GM18858 (cell line): ENCODE results near the gene SIRT3.

Source experiments
- ATAC-seq: cut with Tn5 transposase; IDR thresholded peaks from one replicate; pipeline ENCODE4 v1.9.1; 2021; ENCODE audit not compliant: unreplicated experiment

SIRT3 gene

GRCh38 chr11:271319-271715 is 35.2 kb upstream of the SIRT3 start:
- ATAC-seq = no peak

- ATAC-seq = no peak
Measured at GRCh38 chr11:270451-271318, 34.5 kb upstream of the SIRT3 start.

DNA sequence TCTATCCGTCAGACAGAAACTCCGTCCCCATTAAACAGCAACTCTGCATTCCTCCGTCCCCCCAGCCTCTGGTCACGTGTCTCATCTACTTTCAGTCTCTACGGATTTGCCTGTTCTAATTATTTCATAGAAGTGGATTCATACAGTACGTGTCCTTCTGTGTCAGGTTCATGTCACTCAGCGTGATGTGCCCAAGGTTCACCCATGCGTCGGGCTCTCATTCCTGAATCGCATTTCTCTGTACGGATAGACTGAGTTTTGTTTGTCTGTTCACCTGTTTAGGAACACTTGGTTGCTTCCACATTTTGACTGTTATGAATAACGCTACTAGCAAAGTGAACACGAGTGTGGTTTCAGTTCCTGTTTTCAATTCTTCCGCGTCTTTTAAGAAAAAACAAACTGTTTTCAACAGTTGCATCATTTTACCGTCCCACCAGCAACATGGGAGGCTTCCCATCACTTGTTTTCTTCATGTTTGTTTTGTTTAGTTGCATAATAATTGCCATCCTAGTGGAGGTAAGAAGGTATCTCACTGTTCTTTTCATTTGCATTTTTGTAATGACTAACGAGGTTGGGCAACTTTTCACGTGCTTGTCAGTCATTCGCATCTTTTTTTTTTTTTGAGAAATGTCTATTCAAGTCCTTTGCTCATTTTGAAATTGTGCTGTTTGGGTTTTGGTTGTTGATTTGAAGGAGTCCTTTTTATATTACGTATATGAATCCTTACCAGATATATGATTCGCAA is 33.2 kb upstream of the SIRT3 start:
- peak; percentile 64 for ATAC-seq

DNA sequence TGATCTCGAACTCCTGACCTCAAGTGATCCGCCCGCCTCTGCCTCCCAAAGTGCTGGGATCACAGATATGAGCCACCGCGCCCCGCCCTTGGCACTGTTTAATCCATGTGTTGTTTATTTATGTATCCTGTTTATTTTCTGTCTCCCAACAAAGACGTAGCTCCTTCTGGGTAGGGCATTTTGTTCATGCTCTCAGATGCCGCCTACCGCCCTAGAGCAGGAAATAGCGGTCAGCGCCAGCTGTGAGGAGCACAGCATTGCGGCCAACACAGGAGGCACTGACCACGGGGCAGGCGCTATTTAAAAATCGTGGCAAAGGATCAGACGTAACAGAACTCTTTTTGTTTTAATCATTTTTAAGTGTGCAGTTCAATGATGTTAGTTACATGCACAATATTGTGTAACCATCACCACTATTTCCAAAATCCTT is 32.6 kb upstream of the SIRT3 start:
- ATAC-seq = peak; percentile 16

- no peak for ATAC-seq
Measured at GRCh38 chr11:267491-267994, 31.4 kb upstream of the SIRT3 start.

GRCh38 chr11:266676-267439 is 30.7 kb upstream of the SIRT3 start:
- no peak for ATAC-seq

DNA sequence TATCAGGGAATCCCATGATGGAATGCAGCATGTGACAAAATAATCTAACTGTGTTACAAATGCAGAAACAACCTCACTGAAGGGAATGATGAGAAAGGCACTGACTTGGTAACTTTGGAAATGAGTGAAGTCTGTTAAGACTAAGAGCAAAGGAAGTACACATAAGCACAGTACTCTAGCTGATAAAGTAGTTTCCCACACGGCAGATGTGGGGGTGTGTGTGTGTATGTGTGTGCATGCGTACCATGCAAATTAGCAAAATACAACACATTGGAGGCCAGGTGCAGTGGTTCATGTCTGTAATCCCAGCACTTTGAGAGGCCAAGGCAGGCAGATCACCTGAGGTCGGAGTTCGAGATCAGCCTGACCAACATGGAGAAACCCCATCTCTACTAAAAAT is 25.5 kb upstream of the SIRT3 start:
- ATAC-seq = no peak

- ATAC-seq = no peak
Measured at GRCh38 chr11:259413-259812, 23.3 kb upstream of the SIRT3 start.

GRCh38 chr11:257766-258493 is 21.8 kb upstream of the SIRT3 start:
- ATAC-seq = no peak

GRCh38 chr11:256952-257737 is 21.0 kb upstream of the SIRT3 start:
- no peak for ATAC-seq

GRCh38 chr11:255816-256215 is 19.7 kb upstream of the SIRT3 start:
- ATAC-seq = no peak

- no peak for ATAC-seq
Measured at GRCh38 chr11:255176-255575, 19.0 kb upstream of the SIRT3 start.

GRCh38 chr11:253886-254270 is 17.7 kb upstream of the SIRT3 start:
- ATAC-seq = no peak

- ATAC-seq = no peak
Measured at GRCh38 chr11:253160-253885, 17.2 kb upstream of the SIRT3 start.

- no peak for ATAC-seq
Measured at GRCh38 chr11:252666-253065, 16.5 kb upstream of the SIRT3 start.

GRCh38 chr11:251550-251949 is 15.4 kb upstream of the SIRT3 start:
- no peak for ATAC-seq

- ATAC-seq = no peak
Measured at GRCh38 chr11:250740-251299, 14.7 kb upstream of the SIRT3 start.

DNA sequence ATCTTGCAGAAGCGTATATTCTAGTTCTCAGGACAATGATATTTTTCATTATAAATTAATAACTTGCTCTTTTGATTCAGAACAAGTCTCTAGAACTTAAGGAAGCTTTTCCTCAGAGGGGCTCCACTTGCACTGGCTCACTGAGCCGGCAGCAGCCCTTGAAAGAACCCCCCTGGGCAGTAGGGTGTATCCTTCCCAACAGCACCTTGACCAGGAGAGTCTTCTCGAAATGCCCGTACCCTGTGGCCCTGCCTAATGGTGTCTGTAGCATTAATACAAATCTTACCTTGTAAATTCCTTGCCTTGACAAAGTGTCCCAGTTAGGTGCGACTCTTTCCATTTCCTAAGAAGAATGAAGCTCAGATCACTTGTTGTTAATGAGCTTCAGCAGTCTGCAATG is 14.1 kb upstream of the SIRT3 start:
- no peak for ATAC-seq

DNA sequence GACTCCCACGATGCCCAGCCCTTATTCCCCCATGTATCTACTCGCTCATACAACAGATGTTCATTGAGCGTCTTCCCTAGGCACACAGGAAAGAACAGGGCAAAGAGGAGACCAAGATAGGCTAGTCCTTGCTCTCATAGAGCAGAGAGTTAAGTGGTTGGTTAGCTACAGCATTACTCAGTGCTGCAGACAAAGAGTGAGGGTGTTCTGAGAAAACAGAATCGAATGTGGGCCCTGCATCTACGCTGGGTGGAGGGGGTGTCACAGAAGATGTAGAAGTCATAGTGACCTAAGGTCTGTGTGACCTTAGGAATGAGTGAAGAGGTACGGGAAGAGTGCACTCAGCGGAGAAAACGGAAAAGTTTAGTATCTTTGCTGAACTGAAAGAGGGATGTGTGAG is 12.9 kb upstream of the SIRT3 start:
- ATAC-seq = no peak
